H4 (cell line): ENCODE results near the gene VPS11. TPM values are rescaled to one million over a fixed set of nuclear protein-coding genes. Genes with fewer than 3 reads are reported as not detected.
"Not testable (repeated sequence)": the region's sequence is repeated elsewhere in the genome, so short reads cannot be mapped to it uniquely, and the experiment has no call there.

Experiments used
- DNase-seq: peaks from one replicate; pipeline ENCODE4 v3.0.0-alpha.2; 2015; ENCODE audit warnings: low spot score
- total RNA-seq: library from RNA; depleted of rRNA; stranded (reverse); fragments of >200 nt; shearing (Covaris generic); gene quantifications from 2 replicates; pipeline ENCODE4 v1.2.3, GENCODE V29; 2014

The VPS11 gene
- total RNA-seq, 1 experiment from 2014 or later: 13.8 TPM

DNA sequence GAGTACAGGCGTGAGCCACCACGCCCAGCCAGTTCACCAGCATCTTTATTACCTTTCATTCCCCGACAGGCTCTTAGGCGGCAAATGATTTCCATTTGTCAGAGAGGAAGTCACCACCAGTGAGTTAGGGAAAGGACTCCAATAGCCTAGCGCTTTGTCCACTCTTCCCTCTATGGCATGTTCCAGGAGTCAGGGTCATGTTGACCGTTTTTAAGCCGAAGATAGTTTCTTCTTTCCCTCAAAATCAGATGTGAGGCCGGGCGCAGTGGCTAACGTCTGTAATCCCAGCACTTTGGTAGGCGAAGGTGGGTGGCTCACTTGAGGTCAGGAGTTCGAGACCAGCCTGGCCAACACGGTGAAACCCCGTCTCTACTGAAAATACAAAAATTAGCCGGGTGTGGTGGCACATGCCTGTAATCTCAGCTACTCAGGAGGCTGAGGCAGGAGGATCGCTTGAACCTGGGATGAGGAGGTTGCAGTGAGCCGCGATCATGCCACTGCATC, 35.6 kb downstream of the VPS11 start:
- DNase-seq: not testable (repeated sequence)

DNA sequence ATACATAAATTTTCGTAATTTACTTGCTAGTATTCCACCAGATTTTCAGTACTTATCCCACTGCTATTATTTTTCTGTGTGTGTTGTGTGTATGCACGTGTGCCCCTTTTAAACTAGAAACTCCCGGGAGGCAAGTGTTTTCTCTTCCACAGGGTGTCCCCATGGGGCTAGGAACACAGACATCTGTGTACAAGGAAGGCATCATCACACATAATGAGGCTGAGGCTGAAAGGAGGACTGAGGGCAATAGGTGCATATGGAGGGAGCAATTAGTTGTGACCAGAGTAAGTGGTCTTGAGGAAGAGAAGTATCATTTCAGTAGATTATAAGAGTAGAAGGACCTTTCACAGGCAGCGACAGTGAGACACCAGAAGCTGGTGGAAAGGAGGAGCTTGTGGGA, 36.2 kb downstream of the VPS11 start:
- no peak for DNase-seq

GRCh38 chr11:119106564-119107537, 39.2 kb downstream of the VPS11 start, which contains the start of gene C2CD2L:
C2CD2L (plus strand) TSS chr11:119107344; CDS start chr11:119107742, 398 bp downstream.
- peak; percentile 83 for DNase-seq

- no peak for DNase-seq
Observed at GRCh38 chr11:119107538-119108145, 40.0 kb downstream of the VPS11 start.

DNA sequence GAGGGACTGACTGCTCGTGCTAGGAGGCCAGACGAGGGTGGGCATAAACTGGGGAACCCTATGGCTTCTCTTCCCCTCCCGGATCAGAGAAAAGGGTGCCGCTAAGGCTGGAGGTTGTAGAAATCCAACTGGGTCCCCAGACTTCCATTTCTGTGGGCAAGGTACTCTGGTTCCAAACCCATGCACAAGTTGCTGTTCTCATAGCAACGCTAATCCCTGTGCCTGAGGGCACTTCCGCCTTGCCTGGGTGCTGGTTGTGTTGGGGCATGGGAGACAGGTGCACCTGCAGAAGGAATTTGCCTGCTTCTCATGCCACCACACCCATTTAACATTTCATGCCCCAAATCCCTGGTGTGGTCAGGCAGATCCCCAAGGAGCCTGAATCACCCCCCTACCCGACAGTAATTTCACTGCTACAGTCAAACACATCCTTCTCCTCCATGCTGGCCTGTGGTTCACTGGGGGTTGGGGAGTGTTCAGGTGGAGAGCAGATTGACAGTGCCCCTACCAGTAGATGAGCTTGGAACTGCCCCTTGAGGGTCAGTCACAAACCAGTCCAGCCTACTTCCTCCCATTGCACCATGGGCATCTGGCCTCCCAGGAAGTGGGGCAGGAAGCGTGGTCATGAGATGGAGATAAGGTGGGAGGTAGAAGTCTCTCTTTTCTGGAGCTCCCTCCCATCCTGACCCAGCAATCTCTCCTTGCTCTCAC, 40.7 kb downstream of the VPS11 start:
- no peak for DNase-seq

- DNase-seq: no peak
Observed at GRCh38 chr11:119108857-119109221, 41.2 kb downstream of the VPS11 start.

- no peak for DNase-seq
Observed at GRCh38 chr11:119109843-119110242, 42.2 kb downstream of the VPS11 start.

GRCh38 chr11:119110439-119110838, 42.8 kb downstream of the VPS11 start:
- no peak for DNase-seq

- DNase-seq: no peak
Observed at GRCh38 chr11:119111361-119111925, 43.8 kb downstream of the VPS11 start.

- DNase-seq: no peak
Observed at GRCh38 chr11:119112314-119113020, 44.8 kb downstream of the VPS11 start.

GRCh38 chr11:119113716-119114115, 46.1 kb downstream of the VPS11 start:
- DNase-seq: no peak

GRCh38 chr11:119114351-119114750, 46.7 kb downstream of the VPS11 start:
- no peak for DNase-seq

GRCh38 chr11:119115484-119116234, 48.0 kb downstream of the VPS11 start:
- no peak for DNase-seq

- DNase-seq: no peak
Observed at GRCh38 chr11:119116235-119116594, 48.6 kb downstream of the VPS11 start.

GRCh38 chr11:119116601-119117000, 49.0 kb downstream of the VPS11 start:
- DNase-seq: no peak

DNA sequence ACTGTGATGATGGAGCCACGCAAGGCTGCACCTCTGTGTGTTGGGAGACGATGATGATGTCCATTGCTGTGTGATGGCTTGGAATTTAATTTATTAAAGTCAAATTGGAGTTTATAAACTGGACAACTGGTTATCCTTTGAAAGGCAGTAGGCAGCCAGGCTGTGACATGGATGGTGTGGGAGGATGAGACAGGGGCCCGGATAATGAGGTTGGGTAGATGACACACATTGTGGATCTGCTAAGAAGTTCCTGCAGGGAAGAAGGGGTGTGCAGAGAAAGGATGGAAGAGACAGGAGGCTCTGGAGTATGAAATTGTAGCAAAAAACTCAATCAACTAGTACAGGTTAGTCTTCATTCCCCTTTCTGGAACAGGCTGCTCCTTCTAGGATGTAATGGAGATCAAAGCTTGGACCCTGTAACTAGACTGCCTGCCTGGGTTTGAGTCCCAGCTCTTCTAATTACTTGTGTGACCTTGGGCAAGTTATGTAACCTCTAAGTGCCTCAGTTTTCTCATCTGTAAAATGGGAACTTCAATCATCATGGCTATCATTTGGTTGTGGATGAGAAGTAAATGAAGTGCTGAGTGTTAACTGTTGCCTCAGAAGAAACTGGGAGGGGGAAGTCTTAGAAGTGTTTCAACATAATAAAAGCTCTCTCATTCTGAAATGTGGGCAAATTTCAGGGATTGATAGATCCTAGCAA, 49.5 kb downstream of the VPS11 start:
- no peak for DNase-seq

GRCh38 chr11:119118227-119118626, 50.6 kb downstream of the VPS11 start:
- no peak for DNase-seq

GRCh38 chr11:119118946-119119345, 51.3 kb downstream of the VPS11 start:
- no peak for DNase-seq

DNA sequence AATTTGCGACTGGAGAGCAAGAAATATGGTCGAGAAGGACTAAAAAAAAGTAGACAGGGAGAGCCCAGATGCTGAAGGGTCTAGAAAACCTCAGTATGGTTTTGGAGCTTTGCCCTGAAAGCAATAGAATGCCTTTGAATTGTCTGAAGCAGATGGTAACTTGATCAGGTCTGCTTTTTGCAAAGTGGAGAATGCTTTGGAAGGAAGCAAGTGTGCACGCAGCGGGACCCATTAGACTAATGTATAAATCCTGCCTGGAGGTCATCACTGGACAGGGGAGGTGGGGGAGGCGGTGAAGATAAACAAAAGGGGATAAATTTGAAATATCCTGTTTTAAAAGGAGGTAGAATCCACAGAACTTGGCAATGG, 53.0 kb downstream of the VPS11 start:
- DNase-seq: peak; percentile 60
